Measurements from ENCODE around the gene SLC9A5.

The SLC9A5 gene

DNA sequence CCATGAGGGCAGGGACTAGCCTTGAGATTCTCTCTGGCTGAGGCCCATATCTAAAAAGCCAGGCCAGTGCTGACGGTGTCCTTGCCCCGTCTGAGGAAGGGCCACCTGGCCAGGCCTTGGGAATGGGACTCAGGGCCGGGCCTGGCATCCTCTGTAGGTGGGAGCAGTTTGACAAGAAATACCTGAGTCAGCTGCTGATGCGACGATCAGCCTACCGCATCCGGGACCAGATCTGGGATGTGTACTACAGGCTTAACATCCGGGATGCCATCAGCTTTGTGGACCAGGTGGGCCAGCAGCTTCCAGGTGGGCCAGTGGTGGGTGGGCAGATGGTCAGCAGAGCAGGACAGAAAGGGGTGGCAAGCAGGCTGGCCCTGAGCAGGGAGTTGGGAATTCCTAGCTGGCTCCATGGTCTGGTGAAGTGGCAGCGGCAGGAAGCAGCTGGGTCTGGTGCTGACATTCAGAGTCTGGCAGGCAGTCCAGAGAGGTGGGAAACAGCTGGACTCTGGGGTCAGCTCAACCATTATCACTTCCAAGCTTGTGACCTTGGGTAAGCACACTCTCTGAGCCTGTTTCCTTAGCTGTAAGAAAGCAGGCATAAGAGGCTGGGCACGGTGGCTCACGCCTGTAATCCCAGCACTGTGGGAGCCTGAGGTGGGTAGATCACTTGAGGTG, 9.5 kb downstream of the SLC9A5 start:
- DNase-seq, result no peak

DNA sequence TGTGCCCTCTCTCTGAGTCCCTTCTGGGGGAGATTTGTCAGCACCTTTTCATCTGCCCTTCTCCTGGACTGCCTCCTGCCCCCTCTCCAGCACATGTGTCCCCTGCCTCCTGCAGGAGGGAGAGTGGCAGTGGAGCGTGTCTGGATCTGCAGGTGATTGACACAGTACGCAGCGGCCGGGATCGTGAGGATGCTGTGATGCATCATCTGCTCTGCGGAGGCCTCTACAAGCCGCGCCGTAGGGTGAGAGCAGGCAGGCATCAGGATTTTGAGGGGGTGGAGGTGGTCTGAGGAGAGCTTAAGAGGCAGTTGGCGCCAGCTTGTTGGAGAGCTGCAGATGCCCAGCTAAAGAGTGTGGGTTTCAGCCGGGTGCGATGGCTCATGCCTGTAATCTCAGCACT, 10.9 kb downstream of the SLC9A5 start:
- no peak for DNase-seq

DNA sequence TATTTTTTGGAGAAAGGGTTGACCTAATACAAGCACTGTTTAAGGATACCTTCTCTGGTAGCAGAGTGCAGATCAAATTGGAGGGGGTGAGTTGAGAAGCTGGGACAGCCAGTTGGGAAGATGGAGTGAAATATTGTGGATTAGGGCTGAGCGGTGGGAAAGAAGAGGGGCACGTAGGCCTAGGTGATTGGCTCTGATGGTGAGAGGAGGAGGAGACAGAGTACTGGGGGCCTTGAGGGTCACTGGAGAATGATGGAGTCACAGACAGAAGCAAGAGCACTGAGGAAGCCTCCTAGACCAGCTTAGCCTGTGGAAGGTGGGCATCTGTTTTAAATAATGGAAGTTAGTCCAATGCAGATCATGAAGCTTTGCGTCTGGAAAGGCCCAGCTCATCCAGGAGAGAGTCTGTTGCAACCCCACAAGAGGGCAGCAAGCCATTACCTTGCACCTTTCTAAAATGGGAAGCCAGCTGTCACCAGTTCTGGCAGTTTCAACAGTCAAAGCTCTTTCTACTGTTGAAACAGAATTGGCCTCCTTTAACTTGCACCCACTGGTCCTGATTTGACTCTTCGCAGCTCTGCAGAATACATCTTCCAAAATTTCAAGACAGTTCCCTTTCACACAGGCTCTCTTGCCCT, 11.8 kb downstream of the SLC9A5 start:
- no peak for DNase-seq

DNA sequence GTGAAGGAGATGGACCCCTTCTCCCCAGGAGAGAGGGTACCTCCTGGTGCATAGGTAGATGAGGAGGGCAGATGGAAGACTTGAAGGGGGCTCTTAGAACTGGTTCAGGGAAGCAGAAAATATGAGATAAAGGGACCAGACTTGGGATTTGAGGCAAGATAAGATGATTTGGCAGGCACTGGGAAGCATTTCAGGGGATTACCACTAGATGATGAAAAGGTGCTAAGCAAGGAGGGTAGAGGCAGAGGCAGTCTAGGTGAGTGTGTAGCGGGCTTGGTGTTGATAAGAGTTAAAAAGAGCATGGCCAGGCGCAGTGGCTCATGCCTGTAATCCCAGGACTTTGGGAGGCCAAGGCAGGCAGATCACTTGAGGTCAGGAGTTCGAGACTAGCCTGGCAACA, 14.4 kb downstream of the SLC9A5 start:
- DNase-seq, result no peak

DNA sequence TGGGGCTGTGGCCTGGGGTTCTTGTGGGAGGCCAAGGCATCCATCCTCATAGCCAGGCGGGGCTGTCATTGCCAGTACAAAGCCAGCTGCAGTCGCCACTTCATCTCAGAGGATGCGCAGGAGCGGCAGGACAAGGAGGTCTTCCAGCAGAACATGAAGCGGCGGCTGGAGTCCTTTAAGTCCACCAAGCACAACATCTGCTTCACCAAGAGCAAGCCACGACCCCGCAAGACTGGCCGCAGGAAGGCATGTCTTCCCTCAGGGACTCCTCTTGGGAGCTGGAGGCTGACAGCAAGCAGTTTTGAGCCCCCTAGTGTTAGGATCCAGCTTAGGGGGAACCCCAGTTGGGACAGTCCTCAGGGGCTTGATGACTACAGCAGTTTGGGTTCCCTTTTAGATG, 15.5 kb downstream of the SLC9A5 start:
- DNase-seq, result no peak

DNA sequence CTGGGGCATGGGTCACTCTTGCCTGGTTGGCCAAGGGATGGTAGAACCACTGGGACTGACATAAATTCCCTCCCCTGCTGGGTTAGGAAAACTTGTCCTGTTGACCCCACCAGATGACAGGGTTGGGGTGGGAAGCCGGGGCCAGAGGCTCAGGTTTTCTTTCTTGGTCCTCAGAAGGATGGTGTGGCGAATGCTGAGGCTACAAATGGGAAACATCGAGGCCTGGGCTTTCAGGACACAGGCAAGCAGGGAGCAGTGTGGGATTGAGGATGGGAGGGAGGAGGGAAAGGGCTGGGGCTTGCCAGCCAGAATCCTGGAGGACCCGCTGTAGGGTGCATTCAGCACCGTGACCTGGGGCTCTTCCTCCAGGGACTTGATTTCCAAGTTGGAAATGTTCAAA, 16.1 kb downstream of the SLC9A5 start:
- DNase-seq, result no peak

DNA sequence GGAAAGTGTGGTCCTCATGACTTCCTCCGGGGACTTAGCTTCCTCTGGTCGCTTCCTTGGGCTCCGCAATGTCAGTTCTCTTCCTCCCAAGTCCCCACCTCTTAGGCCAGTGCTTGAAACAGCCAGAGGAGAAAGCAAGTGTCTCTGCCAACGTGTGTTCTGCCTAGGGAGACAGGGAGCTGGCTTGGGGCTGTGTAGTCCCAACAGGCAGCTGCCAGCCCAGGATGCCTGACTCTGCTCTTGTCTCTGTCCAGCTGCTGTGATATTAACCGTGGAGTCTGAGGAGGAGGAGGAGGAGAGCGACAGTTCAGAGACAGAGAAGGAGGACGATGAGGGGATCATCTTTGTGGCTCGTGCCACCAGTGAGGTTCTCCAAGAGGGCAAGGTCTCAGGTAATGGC, 17.1 kb downstream of the SLC9A5 start:
- DNase-seq, result no peak

DNA sequence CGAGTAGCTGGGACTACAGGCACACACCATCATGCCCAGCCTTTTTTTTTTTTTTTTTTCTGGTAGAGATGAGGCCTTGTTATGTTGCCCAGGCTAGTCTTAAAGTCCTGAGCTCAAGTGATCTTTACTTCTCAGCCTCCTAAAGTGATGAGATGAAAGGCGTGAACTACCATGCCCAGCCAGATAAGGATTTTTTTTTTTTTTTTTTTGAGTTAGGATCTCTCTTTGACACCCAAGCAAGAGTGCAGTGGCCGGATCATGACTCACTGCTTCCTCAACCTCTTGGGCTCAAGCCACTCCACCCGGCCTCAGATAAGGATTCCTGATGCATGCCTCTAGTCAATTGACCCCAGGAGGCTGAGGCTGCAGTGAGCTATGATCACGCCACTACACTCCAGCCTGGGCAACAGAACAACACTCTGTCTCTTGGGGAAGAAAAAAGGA, 19.4 kb downstream of the SLC9A5 start:
- no peak for DNase-seq

DNA sequence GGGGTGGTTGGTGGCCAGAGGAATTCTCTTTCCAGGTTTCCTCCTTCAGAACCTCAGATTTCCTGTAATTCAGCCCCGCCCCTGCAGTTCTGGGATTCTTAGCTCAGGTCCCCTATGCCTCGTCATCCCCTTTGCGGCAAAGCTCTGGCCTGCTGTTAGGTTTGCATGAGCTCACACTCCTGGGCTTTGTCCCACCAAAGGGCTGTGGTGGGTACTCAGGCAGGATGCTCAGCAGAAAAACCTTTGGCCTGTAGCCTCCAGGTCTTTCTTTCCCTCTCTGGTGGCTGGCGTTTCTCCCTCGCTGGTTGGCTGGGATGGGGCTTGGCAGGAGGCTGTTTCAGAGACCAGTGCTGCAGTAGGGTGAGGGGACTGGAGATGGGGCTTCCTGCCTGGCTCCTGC, 21.0 kb downstream of the SLC9A5 start:
- DNase-seq, result no peak

DNA sequence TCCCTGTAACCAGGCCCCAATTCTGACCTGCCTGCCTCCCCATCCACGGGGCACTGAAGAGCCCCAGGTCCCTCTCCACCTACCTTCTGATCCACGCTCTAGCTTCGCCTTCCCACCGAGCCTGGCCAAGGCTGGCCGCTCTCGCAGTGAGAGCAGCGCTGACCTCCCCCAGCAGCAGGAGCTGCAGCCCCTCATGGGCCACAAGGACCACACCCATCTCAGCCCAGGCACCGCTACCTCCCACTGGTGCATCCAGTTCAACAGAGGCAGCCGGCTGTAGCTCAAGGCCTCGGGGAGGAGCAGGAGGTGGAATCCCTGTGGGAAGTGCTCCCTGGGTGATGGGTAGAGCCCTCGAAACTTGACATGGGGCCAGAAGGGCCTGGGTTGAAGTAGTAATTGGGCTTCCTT, 22.2 kb downstream of the SLC9A5 start:
- DNase-seq, result no peak

DNA sequence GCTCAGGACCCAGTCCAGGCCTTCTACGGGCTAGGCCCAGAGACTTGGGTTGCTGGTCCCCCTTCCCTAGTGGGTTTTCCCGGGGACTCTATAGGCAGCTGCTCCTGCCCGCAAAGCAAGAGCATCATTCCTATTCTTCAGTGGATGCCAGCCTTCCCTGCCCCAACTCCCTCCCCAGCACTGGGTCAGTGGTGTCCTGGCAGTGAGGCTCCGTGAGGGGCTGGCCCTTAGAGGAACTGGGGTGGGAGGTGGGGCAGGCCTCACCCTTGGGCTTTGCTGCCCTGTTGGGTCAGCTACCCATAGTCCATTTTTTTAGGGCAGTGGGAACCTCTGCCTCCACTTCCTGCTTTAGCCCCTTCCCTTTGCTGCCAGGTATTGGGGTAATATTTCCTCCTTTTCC, 22.7 kb downstream of the SLC9A5 start:
- DNase-seq, result no peak

DNA sequence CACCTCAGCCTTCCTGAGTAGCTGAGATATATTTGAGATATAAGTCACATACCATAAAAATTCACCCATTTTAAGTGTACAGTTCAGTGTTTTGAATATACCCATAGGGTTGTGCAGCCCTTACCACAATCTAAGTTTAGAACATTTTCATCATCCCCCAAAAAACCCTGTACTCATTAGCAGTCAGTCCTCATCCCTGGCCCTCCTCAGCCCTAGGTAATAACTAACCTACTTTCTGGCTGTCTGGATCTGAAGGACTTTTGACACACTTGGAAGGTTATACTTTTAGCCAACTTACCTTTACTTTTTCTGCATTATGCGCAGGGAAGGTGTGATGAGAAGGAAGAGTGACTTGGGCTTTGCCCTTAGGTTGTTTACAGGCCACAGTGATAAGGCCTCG, 26.5 kb downstream of the SLC9A5 start:
- DNase-seq, result no peak

DNA sequence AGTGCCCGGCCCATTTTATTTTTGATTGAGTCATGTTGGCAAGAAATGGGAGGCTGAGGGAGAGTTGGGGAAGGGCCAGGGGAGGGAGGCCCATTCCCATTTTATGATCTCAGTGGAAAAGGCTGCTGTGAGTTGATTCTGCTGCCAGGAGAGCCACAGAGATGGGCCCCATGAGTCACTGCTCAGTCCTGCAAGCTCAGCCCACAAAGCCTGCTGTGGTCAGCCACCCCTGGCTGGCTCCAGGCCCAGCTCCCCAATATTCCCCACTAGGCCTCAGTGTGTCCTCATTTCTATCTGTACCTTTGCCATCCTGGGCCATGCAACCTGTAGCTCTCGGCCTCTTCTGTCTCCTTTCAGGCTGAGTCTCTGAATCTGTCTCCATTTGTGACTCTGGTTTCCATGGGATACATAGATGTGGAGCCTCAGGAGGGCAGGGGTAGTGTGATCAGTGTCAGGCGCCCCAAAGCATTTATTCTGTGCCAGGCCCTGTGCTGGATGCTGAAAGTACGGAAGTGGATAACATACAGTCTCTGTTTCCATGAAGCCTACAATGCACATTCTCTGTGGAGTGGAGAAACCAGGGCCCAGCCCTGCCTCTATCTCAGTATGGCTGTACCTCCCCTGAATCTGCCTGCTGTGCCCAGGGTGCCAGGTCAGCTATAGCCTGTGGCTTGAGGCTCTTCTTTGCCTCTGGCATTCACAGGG, 28.7 kb downstream of the SLC9A5 start:
- no peak for DNase-seq

DNA sequence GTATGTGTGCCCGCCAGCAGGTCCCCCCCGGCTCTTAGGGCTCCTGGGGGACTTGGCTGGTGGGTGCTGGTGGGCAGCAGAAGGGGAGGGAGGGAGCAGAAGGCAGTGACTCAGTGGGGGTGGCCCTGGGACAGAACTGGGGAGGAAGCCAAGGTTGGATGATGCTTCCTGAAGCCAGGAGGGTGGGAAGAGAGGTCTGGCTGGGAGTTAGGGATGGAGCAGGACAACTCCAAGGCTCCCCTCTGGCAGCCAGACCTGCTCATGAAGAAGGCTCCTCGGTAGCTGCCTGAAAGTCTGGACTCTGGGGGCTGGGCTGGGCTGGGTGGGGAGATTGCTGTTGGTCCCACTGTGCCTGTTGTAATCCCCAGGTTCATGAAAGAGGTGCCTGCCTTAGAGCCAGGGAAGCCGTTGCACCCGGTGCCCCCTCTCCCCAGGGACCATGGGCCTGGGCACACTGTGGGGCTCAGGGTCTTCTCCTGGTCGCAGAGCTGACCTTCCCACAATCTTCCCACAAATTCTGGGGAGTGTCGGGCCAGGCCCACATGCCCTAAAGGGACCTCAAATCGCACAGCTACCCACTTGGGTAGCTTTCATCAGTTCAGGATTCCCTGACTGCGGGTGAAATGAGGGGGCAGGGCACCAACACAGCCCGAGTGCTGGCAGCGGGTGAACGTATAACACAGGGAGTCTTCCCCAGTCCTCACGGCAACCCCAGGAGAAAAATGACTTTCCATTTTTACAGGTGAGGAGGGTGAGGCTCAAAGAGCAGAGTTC, 29.4 kb downstream of the SLC9A5 start:
- DNase-seq, result no peak

DNA sequence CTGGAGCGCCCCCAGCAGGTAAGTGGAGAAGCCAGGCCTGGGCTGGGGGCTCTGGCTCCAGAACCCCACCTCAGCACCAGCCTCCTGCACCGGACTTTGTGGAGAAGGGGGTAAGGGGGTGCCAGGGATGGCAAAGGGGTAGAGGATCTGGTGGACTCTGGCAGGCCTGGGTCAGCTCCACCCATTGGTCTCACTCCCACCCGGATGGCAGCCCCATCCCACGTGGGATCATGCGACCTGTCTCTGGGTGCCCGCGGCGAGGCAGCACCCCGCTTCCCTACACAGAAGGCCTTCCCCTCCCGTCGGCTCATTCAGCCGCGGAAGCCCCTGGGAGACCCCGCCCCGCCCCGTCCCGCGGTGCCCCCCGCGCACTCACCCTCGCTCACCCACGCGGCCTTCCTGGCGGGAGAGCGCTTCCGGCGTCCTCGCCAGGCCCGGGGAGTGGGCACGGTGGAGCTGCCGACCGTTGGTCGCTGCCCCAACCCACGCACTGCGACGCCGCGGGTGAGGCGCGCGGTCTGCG, 30.1 kb downstream of the SLC9A5 start:
- peak; percentile 12 for DNase-seq

DNA sequence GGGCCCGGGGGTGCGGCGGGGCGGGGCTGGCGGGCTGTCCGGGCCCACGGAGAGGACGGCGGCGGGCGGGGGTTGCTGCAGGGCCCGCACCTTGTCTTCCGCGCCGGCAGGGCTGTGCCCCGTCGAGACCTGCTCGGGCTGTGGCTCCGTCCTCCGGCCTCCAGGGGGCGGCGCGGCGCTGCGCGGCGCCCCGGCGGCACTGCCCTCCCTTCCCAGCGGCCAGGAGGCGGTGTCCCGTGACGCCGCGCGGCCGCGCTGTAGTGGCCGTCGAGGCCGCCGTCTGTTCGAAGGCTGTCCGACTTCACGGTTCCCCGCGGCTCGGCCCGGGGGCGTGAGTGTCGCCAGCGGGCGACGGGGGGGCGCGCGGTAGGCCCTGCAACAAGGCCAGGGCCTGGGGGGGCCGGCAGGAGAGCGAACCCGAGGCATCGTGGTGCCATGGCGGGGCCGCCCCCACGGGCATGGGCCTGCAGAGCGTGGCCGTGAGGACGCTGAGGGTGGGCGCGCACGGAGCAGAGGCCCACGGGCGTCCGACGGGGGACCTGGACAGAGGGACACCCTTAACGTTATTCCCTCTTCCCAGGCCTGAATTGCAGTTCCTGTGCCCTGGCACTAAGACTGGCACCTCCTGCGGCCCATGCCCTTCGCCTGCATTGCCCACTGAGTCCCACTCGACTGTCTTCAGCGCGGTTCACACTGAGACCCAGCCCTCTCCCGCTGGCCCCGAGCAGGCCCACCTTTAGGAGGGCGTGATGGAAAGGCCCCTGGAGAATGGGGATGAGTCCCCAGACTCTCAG, 30.7 kb downstream of the SLC9A5 start, which contains the start of gene PLEKHG4:
TSS of gene PLEKHG4 (plus strand) at position 237 of the 794 bp plus-strand sequence. CDS start at position 750, 513 bp downstream.
- DNase-seq, result peak; percentile 82

DNA sequence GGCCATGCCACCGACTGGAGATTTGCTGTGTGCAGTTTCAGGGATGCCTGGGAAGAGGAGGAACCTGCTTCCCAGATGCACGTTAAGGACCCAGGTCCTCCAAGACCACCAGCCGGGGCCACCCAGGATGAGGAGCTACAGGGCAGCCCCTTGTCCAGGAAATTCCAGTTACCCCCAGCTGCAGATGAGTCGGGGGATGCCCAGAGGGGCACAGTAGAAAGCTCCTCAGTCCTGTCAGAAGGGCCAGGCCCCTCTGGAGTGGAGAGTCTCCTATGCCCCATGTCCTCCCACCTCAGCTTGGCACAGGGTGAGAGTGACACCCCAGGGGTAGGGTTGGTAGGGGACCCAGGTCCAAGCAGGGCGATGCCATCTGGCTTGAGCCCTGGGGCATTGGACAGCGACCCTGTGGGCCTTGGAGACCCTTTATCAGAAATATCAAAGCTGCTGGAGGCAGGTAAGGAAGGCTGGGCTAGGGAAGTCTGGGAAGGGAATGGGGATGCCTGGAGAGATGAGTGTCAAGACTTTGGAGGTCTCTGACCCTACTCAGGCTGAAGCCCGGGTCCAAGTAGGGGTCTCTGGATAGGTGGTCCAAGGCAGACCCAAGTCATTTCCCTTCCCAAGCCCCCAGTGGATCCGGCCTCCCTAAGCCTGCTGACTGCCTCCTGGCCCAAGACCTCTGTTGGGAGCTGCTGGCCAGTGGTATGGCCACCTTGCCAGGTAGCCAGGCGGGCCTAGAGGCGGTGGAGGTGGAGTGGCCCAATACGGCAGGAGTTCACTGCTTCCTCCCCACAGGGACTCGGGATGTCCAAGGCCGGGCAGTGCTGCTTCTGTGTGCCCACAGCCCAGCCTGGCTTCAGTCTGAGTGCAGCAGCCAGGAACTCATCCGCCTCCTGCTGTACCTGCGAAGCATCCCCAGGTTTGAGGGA, 31.6 kb downstream of the SLC9A5 start:
- DNase-seq, result no peak

DNA sequence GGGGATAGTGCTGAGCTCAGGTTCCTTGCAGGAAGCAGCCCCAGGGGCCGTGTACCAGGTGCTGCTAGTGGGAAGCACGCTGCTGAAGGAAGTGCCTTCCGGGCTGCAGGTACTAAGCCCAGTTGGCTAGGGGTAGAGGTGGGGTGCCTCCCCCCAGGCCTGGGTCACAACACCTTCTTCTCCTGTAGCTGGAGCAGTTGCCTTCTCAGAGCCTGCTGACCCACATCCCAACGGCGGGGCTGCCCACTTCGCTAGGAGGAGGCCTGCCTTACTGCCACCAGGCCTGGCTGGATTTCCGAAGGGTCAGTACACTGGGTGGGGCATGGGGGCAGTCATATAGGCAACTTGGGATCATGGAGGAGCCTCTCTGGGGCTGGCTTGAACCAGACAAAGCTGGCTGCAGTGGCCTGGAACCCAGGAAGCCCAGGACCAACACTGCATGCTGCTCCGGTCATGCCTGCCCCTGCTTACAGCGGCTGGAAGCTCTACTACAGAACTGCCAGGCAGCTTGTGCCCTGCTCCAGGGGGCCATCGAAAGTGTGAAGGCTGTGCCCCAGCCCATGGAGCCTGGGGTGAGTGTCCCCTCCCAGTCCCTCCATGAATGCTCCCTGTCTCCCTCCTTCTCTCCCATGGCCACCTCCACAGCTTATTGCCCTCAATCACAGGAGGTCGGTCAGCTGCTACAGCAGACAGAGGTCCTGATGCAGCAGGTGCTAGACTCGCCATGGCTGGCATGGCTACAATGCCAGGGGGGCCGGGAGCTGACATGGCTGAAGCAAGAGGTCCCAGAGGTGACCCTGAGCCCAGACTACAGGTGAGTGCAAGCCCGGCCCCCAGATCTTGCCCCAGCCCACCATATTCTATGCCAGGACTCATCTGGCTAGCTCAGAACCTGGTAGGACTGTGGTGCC, 33.0 kb downstream of the SLC9A5 start:
- no peak for DNase-seq

DNA sequence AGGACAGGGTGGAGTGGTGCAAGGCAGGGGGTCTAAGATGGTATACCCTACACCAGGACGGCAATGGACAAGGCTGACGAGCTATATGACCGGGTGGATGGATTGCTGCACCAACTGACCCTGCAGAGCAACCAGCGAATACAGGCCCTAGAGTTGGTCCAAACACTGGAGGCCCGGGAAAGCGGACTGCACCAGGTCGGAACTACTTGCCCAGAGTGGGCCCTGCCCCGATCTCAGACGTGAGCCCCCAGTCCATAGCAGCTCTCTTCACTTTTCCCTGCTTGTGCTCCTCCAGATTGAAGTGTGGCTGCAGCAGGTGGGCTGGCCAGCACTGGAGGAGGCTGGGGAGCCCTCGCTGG, 33.6 kb downstream of the SLC9A5 start:
- DNase-seq, result no peak

All from CD4-positive, alpha-beta T cell treated with Interferon gamma for 1 hour (primary cell).